ENCODE measurements around the gene DUSP9. TPM values are rescaled to one million over a fixed set of nuclear protein-coding genes. Genes with fewer than 3 reads are reported as not detected.
A peak's percentile ranks its signal among the peaks of the same experiment; 100 is the strongest.

The DUSP9 gene
- polyA plus RNA-seq, 1 donor from 2014 or later, result 0.94 TPM

GRCh38 chrX:153669174-153669890, 22.3 kb downstream of the DUSP9 start:
- H3K9me3 ChIP-seq (ENCODE audit: low read length), result no peaks in the 10 kb centered on the region
- H4K20me1 ChIP-seq (ENCODE audit: insufficient read depth), result no peaks in the 10 kb centered on the region
- no peaks in the 10 kb centered on the region for H3K36me3 ChIP-seq (ENCODE audit: insufficient read depth, low read length)
- no peaks in the 10 kb centered on the region for H3K79me2 ChIP-seq (replicated peaks; ENCODE audit: insufficient read depth, low read length)
- H3K27me3 ChIP-seq (ENCODE audit: insufficient read depth, low read depth, low read length), result no peaks in the 10 kb centered on the region
- TF ChIP-seq CTCF (IDR thresholded peaks at IDR 0.05; ENCODE audit: poor library complexity, severe bottlenecking) (peak; percentile 51), MXI1 (conservative IDR thresholded peaks at IDR 0.05; ENCODE audit: poor library complexity, severe bottlenecking) (no peak), SMC3 (conservative IDR thresholded peaks at IDR 0.05; ENCODE audit: poor library complexity) (peak; percentile 51), POLR2AphosphoS5 (IDR thresholded peaks at IDR 0.05) (no peak), TAF1 (IDR thresholded peaks at IDR 0.05; ENCODE audit: low read depth) (no peak), RAD21 (conservative IDR thresholded peaks at IDR 0.05) (peak; percentile 10)
- no peaks in the 10 kb centered on the region for H3F3A ChIP-seq (ENCODE audit: insufficient read depth, low read length, poor library complexity, severe bottlenecking)
- no peak overlapping the region for H3K27ac ChIP-seq (ENCODE audit: low read length)
- no peak overlapping the region for H2AFZ ChIP-seq (ENCODE audit: low read depth, low read length)
- no peak overlapping the region for H3K4me3 ChIP-seq (ENCODE audit: low read length)
- no peak overlapping the region for H3K4me2 ChIP-seq (ENCODE audit: low read length)
- H3K9ac ChIP-seq (ENCODE audit: low read length), result no peak overlapping the region
- no peaks in the 10 kb centered on the region for H3K9me2 ChIP-seq (ENCODE audit: insufficient read depth, low read length)

GRCh38 chrX:153669901-153670731, 23.1 kb downstream of the DUSP9 start:
- Histone ChIP-seq H3K9ac (ENCODE audit: low read length) (no peak overlapping the region), H4K20me1 (ENCODE audit: insufficient read depth) (no peaks in the 10 kb centered on the region), H3K79me2 (replicated peaks; ENCODE audit: insufficient read depth, low read length) (no peaks in the 10 kb centered on the region), H3K4me3 (ENCODE audit: low read length) (no peak overlapping the region), H2AFZ (ENCODE audit: low read depth, low read length) (no peak overlapping the region), H3K27ac (ENCODE audit: low read length) (no peak overlapping the region), H3K36me3 (ENCODE audit: insufficient read depth, low read length) (no peaks in the 10 kb centered on the region), H3F3A (ENCODE audit: insufficient read depth, low read length, poor library complexity, severe bottlenecking) (no peaks in the 10 kb centered on the region), H3K4me2 (ENCODE audit: low read length) (no peak overlapping the region), H3K9me3 (ENCODE audit: low read length) (no peaks in the 10 kb centered on the region), H3K9me2 (ENCODE audit: insufficient read depth, low read length) (no peaks in the 10 kb centered on the region), H3K27me3 (ENCODE audit: insufficient read depth, low read depth, low read length) (no peaks in the 10 kb centered on the region)
- TF ChIP-seq RAD21 (conservative IDR thresholded peaks at IDR 0.05) (no peak), MXI1 (conservative IDR thresholded peaks at IDR 0.05; ENCODE audit: poor library complexity, severe bottlenecking) (no peak), CTCF (IDR thresholded peaks at IDR 0.05; ENCODE audit: poor library complexity, severe bottlenecking) (no peak), REST (IDR thresholded peaks at IDR 0.05; ENCODE audit: borderline replicate concordance) (no peak), SMC3 (conservative IDR thresholded peaks at IDR 0.05; ENCODE audit: poor library complexity) (no peak), EZH2 (IDR thresholded peaks at IDR 0.05; ENCODE audit: borderline replicate concordance, insufficient read depth, low read length, poor library complexity, severe bottlenecking) (no peak), EP300 (conservative IDR thresholded peaks at IDR 0.05; ENCODE audit: poor library complexity, severe bottlenecking) (no peak), POLR2AphosphoS5 (IDR thresholded peaks at IDR 0.05) (no peak), TAF1 (IDR thresholded peaks at IDR 0.05; ENCODE audit: low read depth) (no peak)

All from neural cell (in vitro differentiated cells).